Measurements from ENCODE around the gene CD207.
"Not testable (repeated sequence)": the region's sequence is repeated elsewhere in the genome, so short reads cannot be mapped to it uniquely, and the experiment has no call there.

The CD207 gene

DNA sequence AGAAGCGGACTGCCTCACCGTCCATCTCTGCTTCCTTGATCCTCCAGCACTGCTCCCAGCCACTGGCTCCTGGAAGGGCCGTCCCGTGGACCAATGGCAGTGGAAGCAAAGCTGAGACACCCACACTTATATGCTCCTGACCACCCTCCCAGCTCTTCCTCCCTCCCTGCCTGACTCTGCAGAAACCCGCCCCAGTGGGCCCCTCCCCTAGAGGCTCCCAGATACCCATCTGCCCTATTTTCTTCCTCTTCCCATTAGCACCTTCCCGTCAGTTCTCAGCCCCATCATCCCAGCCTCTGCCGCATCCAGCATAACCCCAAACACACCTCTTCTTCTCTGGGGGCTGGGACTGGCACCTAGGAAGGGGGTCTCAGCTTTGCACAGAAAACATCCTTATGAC, 15.1 kb downstream of the CD207 start, which contains the start of gene CLEC4F:
CLEC4F (minus strand) TSS at position 101 of the 400 bp plus-strand sequence; CDS start at position 25, 76 bp downstream.
- no peak within 1 kb of the TSS for H3K4me3 Mint-ChIP-seq
- no peaks in the 10 kb centered on the region for H3K9me3 Mint-ChIP-seq
- H3K27me3 Mint-ChIP-seq (ENCODE audit: low read depth) = no peaks in the 10 kb centered on the region
- peaks cover 1% of the 10 kb centered on the region for H3K36me3 Mint-ChIP-seq (ENCODE audit: low read depth)
- no peak within 1 kb of the TSS for H3K27ac Mint-ChIP-seq
- peaks cover 28% of the 10 kb centered on the region for H3K4me1 Mint-ChIP-seq (ENCODE audit: low read depth)

DNA sequence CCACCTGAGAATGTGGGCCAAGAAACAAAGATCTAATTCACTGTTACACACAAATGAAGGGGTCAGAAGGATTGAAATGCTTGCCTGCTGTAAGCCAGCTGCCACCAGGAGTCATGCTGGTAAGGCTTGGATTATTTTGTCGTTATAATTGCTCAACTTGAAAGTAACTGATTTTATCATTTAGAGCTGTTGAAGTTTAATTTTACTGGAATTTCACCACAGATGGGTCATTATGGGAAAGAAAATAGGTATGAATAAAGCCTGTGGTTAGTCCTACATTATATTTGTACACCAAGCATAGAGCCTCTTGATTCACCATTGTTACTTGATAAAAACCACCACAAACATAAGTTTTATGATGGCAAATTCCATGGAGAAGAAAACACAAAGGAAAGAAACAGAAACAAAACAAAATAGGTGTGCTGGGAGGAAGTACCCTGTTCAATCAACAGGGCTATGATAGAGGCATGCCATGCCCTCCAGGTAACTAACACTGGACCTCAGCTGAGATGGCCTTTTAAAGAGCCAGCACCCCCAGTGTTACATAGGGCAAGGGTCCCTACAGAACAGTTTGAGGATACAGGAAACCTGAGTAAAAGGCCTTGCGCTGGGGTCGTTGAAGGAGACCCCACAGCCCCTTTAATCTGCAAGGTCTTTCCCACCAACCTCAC, 18.2 kb downstream of the CD207 start:
- Mint-ChIP-seq H3K4me3 (no peak overlapping the region), H3K36me3 (ENCODE audit: low read depth) (no peaks in the 10 kb centered on the region), H3K27me3 (ENCODE audit: low read depth) (no peaks in the 10 kb centered on the region), H3K27ac (no peak overlapping the region), H3K4me1 (ENCODE audit: low read depth) (peaks cover 10% of the 10 kb centered on the region), H3K9me3 (no peaks in the 10 kb centered on the region)

DNA sequence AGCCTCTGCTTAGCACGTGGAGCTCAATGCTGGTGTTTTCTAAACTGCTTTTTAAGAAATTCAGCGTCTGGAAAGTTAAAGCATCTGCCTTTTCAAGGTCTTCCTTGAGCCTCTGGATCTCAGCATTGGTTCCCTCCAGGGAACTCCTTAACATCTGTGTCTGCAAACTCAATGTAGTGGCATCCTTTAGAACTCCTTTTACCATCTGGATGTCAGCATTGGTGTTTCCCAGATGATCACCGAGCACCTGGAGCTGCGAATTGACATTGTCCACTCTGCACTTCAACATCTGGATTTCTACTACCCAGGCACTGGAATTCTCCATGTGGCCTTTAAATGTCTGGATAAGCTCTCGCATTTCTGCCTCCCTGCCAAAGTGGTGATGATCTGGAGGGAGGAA, 18.9 kb downstream of the CD207 start:
- no peak overlapping the region for H3K4me3 Mint-ChIP-seq
- peaks cover 10% of the 10 kb centered on the region for H3K4me1 Mint-ChIP-seq (ENCODE audit: low read depth)
- no peak overlapping the region for H3K27ac Mint-ChIP-seq
- H3K27me3 Mint-ChIP-seq (ENCODE audit: low read depth) = no peaks in the 10 kb centered on the region
- H3K9me3 Mint-ChIP-seq = no peaks in the 10 kb centered on the region
- H3K36me3 Mint-ChIP-seq (ENCODE audit: low read depth) = no peaks in the 10 kb centered on the region

DNA sequence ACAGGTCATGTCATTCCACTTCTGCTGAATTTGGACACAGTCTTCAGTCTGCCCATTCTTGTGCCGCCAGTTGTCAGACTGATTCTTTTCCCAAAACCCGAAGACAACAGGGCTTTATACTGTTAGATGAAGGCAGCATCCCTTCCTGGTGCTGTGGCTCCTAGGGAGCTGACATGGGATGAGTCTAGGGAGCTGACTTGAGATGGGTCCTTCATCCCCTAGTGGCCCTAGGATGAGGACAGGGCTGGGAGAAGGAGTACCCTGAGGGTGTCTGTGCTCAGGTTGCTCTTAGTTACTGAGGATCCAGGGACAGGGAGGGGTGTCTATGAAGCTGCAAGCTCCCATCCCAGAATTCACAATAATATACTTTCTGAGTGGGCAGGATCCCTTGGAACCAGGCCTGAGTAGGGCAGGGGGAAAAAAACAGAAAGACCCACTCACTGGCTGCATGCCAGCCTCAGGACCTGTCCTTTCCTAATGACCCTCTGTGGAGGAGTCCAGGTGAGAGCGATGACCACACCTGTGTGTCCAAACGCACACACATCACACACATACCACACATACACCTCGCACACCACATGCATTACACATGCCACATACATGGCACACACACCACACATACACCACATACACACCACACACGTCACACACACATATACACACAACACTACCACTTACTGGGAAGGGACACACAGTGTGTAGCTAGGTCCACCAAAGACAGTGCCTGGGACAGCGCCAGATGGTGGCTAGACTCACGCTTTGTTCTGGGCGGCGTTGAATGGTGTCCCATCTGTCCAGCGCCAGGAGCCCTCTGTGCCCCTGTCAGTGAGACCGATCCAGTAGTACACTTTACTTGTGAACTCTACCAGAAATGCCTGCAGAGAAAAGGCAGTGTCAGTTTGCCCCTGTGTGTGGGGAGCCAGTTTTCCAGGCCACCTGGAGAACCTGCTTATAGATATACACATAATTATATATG, 26.3 kb downstream of the CD207 start:
- Mint-ChIP-seq H3K4me1 (ENCODE audit: low read depth) (peaks cover 2% of the 10 kb centered on the region), H3K27ac (no peak overlapping the region), H3K36me3 (ENCODE audit: low read depth) (no peaks in the 10 kb centered on the region), H3K27me3 (ENCODE audit: low read depth) (no peaks in the 10 kb centered on the region), H3K9me3 (no peaks in the 10 kb centered on the region), H3K4me3 (no peak overlapping the region)

DNA sequence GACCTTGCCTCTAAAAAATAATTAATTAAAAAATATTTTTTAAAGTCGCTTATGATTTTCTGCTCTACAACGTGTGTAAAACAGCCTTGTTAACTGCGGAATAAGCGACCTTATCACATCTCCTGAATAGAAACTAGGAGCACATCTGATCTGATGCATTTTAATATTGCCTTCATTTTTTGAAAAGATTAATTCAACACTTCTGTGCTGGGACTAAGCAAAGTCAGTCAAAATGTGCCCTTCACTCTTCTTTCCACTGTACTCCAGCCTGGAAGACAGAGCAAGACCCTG, 27.8 kb downstream of the CD207 start:
- peaks cover 2% of the 10 kb centered on the region for H3K4me1 Mint-ChIP-seq (ENCODE audit: low read depth)
- no peaks in the 10 kb centered on the region for H3K36me3 Mint-ChIP-seq (ENCODE audit: low read depth)

DNA sequence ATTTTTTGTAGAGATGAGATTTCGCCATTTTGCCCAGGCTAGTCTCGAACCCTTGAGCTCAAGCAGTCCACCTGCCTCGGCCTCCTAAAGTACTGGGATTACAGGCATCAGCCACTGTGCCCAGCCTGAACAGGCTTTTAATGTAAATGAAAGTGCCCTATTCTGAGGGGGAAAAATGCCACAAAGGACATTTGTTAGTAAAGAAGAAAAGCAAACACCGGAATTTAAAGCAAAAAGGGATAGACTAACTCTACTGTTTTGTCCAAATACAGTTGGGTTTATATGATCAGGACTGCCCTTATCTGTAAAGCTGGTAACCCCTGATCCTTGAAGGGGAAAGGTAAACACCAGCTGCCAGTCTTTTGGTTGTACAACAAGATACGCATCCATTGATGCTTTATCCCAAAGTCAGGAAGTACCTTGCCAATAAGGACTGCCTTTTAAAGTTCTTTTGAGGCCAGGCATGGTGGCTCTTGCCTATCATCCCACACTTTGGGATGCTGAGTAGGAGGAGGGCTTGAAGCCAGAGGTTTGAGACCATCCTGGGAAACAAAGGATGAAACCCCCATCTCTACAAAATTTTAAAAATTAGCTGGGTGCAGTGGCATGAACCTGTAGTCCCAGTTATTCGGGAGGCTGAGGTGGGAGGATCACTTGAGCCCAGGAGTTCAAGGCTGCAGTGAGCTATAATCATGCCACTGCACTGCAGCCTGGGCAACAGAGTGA, 28.4 kb downstream of the CD207 start:
- no peaks in the 10 kb centered on the region for H3K36me3 Mint-ChIP-seq (ENCODE audit: low read depth)
- no peaks in the 10 kb centered on the region for H3K9me3 Mint-ChIP-seq
- H3K4me1 Mint-ChIP-seq (ENCODE audit: low read depth) = peaks cover 2% of the 10 kb centered on the region
- no peak overlapping the region for H3K27ac Mint-ChIP-seq
- no peaks in the 10 kb centered on the region for H3K27me3 Mint-ChIP-seq (ENCODE audit: low read depth)
- H3K4me3 Mint-ChIP-seq = no peak overlapping the region

More for the DNA sequence above, 27.8 kb downstream of the CD207 start:
- Mint-ChIP-seq H3K27me3 (ENCODE audit: low read depth) (no peaks in the 10 kb centered on the region), H3K27ac (no peak overlapping the region), H3K9me3 (no peaks in the 10 kb centered on the region), H3K4me3 (no peak overlapping the region)

DNA sequence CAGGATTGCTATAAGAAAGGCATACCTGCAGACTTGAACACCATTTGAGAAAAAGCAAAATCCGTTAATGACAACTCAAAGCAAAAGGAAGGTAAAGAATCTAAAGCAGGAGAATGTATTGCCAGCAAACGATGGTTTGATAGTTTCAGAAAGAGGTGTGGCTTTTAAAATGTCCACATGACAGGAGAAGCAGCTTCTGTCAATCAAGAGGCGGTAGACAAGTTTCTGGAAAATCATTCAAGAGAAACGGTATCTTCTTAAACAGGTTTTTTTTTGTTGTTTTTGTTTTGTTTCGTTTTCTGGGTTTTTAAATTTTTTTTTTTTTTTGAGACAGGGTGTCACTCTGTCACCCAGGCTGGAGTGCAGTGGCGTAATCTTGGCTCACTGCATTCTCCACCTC, 29.0 kb downstream of the CD207 start:
- Mint-ChIP-seq H3K27me3 (ENCODE audit: low read depth) (no peaks in the 10 kb centered on the region), H3K27ac (no peak overlapping the region), H3K4me1 (ENCODE audit: low read depth) (peaks cover 2% of the 10 kb centered on the region), H3K9me3 (no peaks in the 10 kb centered on the region), H3K4me3 (no peak overlapping the region), H3K36me3 (ENCODE audit: low read depth) (no peaks in the 10 kb centered on the region)

DNA sequence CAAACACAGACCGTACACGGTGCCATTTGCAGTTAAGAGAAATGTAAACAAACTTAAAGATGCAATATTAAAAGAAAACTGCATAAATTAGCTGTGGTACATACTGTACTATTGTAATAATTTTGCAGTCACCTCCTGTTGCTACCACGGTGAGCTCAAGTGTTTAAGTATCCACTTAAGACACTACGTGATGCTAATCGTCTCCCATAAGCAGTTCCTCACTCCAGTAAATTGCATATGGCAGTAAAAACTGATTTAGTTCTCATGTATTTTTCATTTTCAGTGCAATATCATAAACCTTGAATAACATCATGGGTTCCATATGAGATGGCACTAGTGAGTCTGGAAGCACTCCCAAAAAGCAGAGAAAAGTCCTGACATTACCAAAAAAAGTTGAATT, 29.6 kb downstream of the CD207 start:
- Mint-ChIP-seq H3K27ac (no peak overlapping the region), H3K27me3 (ENCODE audit: low read depth) (no peaks in the 10 kb centered on the region), H3K4me3 (no peak overlapping the region), H3K4me1 (ENCODE audit: low read depth) (peaks cover 2% of the 10 kb centered on the region), H3K36me3 (ENCODE audit: low read depth) (no peaks in the 10 kb centered on the region), H3K9me3 (no peaks in the 10 kb centered on the region)

DNA sequence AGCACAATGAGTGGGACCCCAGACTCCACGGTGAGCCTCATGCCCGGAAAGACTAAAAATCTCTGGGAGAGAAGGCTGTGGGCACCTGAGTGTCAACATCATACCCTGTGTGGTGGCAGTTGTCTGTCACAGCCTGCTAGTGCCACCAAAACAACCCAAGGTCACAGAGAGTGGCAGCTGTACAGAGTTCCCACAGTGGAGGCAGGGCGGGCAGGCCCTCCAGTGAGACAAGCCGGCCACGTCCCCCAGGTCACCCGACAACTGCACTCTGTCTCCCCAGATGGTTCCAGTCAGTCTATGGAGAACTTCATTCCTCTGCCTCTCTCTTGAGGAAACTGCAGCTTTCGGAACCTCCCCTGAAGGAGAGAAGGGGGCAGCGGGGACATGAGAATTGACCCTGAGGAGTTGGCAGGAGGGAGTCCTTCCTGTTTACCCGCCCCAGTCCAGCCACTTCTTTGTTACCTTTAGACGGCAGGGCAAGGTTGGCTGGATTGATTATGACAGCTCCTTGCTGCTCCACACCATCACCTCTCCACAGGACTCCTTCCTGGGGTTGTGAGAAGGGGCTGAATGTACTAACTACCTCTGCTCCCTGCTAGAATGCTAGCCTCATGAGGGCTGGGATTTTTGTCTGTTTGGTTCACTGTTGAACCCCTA, 33.9 kb downstream of the CD207 start:
- peaks cover 8% of the 10 kb centered on the region for H3K9me3 Mint-ChIP-seq
- peaks cover 13% of the 10 kb centered on the region for H3K4me1 Mint-ChIP-seq (ENCODE audit: low read depth)
- H3K27ac Mint-ChIP-seq = no peak overlapping the region
- H3K27me3 Mint-ChIP-seq (ENCODE audit: low read depth) = no peaks in the 10 kb centered on the region
- H3K36me3 Mint-ChIP-seq (ENCODE audit: low read depth) = peaks cover 2% of the 10 kb centered on the region
- no peak overlapping the region for H3K4me3 Mint-ChIP-seq

DNA sequence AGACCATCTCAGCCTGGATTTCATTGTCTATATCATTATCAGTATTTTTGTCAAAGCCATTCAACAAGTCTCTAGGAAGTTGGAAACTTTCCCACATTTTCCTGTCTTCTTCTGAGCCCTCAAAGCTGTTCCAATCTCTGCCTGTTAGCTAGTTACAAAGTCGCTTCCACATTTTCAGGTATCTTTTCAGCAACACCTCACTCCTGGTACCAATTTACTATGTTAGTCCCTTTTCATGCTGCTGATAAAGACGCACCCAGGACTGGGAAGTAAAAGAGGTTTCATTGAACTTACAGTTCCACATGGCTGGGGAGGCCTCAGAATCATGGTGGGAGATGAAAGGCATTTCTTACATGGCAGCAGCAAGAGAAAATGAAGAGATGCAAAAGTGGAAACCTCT, 35.9 kb downstream of the CD207 start:
- peaks cover 8% of the 10 kb centered on the region for H3K9me3 Mint-ChIP-seq
- peaks cover 14% of the 10 kb centered on the region for H3K4me1 Mint-ChIP-seq (ENCODE audit: low read depth)
- no peaks in the 10 kb centered on the region for H3K27me3 Mint-ChIP-seq (ENCODE audit: low read depth)
- peaks cover 2% of the 10 kb centered on the region for H3K36me3 Mint-ChIP-seq (ENCODE audit: low read depth)
- no peak overlapping the region for H3K4me3 Mint-ChIP-seq
- H3K27ac Mint-ChIP-seq = no peak overlapping the region

DNA sequence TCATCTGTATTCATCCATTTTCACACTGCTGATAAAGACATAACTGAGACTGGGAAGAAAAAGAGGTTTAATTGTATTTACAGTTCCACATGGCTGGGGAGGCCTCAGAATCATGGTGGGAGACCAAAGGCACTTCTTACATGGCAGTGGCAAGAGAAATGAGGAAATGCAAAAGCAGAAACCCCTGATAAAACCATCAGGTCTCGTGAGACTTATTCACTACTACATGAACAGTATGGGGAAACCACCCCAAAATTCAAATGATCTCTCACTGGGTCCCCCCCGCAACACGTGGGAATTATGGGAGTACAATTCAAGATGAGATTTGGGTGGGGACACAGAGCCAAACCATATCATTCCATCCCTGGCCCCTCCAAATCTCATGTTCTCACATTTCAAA, 37.6 kb downstream of the CD207 start:
- H3K4me1 Mint-ChIP-seq (ENCODE audit: low read depth) = peaks cover 14% of the 10 kb centered on the region
- H3K9me3 Mint-ChIP-seq; H3K27me3 Mint-ChIP-seq (ENCODE audit: low read depth); H3K4me3 Mint-ChIP-seq; H3K36me3 Mint-ChIP-seq (ENCODE audit: low read depth); H3K27ac Mint-ChIP-seq: not testable (repeated sequence)

DNA sequence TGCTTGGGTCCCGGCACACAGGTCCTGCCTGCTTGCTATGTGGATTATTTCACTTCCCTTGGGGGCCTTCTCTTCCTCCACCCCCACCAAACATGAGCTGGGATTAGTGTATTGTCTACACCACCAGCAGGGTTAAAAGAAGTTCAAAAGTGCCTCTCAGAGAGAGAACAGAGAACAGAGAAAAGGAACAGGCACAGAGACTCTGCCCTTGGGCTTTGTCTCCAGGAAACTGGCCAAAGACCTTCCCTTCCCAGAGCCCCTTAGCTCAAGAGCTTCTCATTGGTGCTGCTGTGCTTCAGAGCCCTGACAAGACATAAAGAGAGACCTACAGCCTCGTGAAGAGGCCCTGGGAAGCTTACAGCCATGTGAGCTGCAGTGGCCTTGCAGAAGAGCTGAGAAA, 38.1 kb downstream of the CD207 start:
- H3K27me3 Mint-ChIP-seq (ENCODE audit: low read depth) = peaks cover 8% of the 10 kb centered on the region
- peaks cover 14% of the 10 kb centered on the region for H3K4me1 Mint-ChIP-seq (ENCODE audit: low read depth)
- H3K9me3 Mint-ChIP-seq = peaks cover 8% of the 10 kb centered on the region
- no peak overlapping the region for H3K4me3 Mint-ChIP-seq
- no peak overlapping the region for H3K27ac Mint-ChIP-seq
- H3K36me3 Mint-ChIP-seq (ENCODE audit: low read depth) = peaks cover 2% of the 10 kb centered on the region

DNA sequence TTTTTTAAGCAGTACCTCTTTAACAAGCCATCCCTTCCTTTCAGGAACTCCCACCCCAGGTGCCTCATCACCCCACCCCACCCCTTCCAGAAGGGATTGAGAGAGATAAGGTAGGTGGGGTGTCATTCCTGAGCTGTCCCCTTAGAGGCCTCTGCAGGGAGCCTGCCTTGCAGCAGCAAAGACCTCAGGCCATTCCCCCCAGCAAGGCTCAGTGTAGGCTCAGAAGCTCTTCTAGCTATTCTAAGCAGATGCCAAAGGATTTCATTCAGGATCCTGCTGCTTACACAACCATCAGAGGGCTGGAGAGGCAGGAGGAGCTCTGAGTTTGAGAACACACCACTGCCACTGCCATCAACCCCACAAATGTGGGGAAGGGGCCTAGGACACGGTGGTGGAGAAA, 39.4 kb downstream of the CD207 start:
- Mint-ChIP-seq H3K4me3 (no peak overlapping the region), H3K36me3 (ENCODE audit: low read depth) (peaks cover 2% of the 10 kb centered on the region), H3K4me1 (ENCODE audit: low read depth) (peaks cover 15% of the 10 kb centered on the region), H3K27ac (no peak overlapping the region), H3K9me3 (peaks cover 8% of the 10 kb centered on the region), H3K27me3 (ENCODE audit: low read depth) (peaks cover 17% of the 10 kb centered on the region)
